SK-MEL-5 (cell line): ENCODE results near the gene NDUFS3. TPM values are rescaled to one million over a fixed set of nuclear protein-coding genes. Genes with fewer than 3 reads are reported as not detected.

ENCODE experiments used
- DNase-seq: peaks from one replicate; pipeline ENCODE4 v3.0.0-alpha.2; 2016; ENCODE audit warnings: low read depth, low spot score
- in situ Hi-C: cut with HindIII; loops from 2 replicates; pipeline ENCODE4 v1.10.0; 2016; ENCODE audit warnings: low sequenced_read_pairs, high pct_unique_total_duplicates, low pct_unique_long_range_greater_than_20kb
- total RNA-seq: library from RNA; depleted of rRNA; stranded (reverse); fragments of >200 nt; shearing (Covaris generic); gene quantifications from 2 replicates; pipeline ENCODE4 v1.2.3, GENCODE V29; 2014

NDUFS3 gene
- total RNA-seq, 1 experiment from 2014 or later = 134 TPM

GRCh38 chr11:47583844-47584243 is 5.0 kb downstream of the NDUFS3 start:
- in situ Hi-C loops = no loop called here
- no peak for DNase-seq

GRCh38 chr11:47586098-47586855 is 7.4 kb downstream of the NDUFS3 start, which contains the start of gene FAM180B:
Gene FAM180B (plus strand): TSS chr11:47586678. CDS start chr11:47586769, 91 bp downstream.
- in situ Hi-C loops = no loop called here
- no peak for DNase-seq

- DNase-seq = peak; percentile 93
- in situ Hi-C loops = no loop called here
These were observed 8.3 kb downstream of the NDUFS3 start for GRCh38 chr11:47587039-47587716.

- in situ Hi-C loops = no loop called here
- DNase-seq = no peak
These were observed 9.0 kb downstream of the NDUFS3 start for GRCh38 chr11:47587723-47588326.

- no peak for DNase-seq
- in situ Hi-C loops = no loop called here
These were observed 10.2 kb downstream of the NDUFS3 start for GRCh38 chr11:47589118-47589517.

GRCh38 chr11:47589584-47589976 is 10.7 kb downstream of the NDUFS3 start:
- no peak for DNase-seq
- in situ Hi-C loops = no loop called here

- DNase-seq = no peak
- in situ Hi-C loops = no loop called here
These were observed 11.3 kb downstream of the NDUFS3 start for GRCh38 chr11:47589977-47590861.

GRCh38 chr11:47591764-47592163 is 12.9 kb downstream of the NDUFS3 start:
- in situ Hi-C loops = no loop called here
- DNase-seq = no peak

GRCh38 chr11:47592251-47592650 is 13.4 kb downstream of the NDUFS3 start:
- DNase-seq = no peak
- in situ Hi-C loops = no loop called here

GRCh38 chr11:47592970-47593369 is 14.1 kb downstream of the NDUFS3 start:
- in situ Hi-C loops = no loop called here

GRCh38 chr11:47593492-47593933 is 14.6 kb downstream of the NDUFS3 start:
- no peak for DNase-seq
- in situ Hi-C loops = no loop called here

More at GRCh38 chr11:47592970-47593369, 14.1 kb downstream of the NDUFS3 start:
- DNase-seq = no peak

GRCh38 chr11:47593934-47594855 is 15.3 kb downstream of the NDUFS3 start, which contains the start of gene C1QTNF4:
Gene C1QTNF4 (minus strand): TSS chr11:47594411. CDS start chr11:47590810, 3,601 bp downstream.
- in situ Hi-C loops = no loop called here
- DNase-seq = no peak

- in situ Hi-C loops = no loop called here
- DNase-seq = no peak
These were observed 16.2 kb downstream of the NDUFS3 start for GRCh38 chr11:47595029-47595428.

- in situ Hi-C loops = no loop called here
- DNase-seq = no peak
These were observed 17.1 kb downstream of the NDUFS3 start for GRCh38 chr11:47595967-47596366.

GRCh38 chr11:47599902-47600301 is 21.0 kb downstream of the NDUFS3 start:
- in situ Hi-C loops = no loop called here
- DNase-seq = no peak

GRCh38 chr11:47603295-47603694 is 24.4 kb downstream of the NDUFS3 start:
- in situ Hi-C loops = no loop called here
- no peak for DNase-seq

GRCh38 chr11:47605921-47606320 is 27.0 kb downstream of the NDUFS3 start:
- in situ Hi-C loops = no loop called here
- DNase-seq = no peak
